ENCODE results near the gene GAL3ST1. TPM values are rescaled to one million over a fixed set of nuclear protein-coding genes. Genes with fewer than 3 reads are reported as not detected.

Gene GAL3ST1
- total and polyA plus RNA-seq, 2 of the 8 experiments (the other 6 are each of a cell fraction or from before 2014, with no cell fraction given): 11.0 to 32.5 TPM

DNA sequence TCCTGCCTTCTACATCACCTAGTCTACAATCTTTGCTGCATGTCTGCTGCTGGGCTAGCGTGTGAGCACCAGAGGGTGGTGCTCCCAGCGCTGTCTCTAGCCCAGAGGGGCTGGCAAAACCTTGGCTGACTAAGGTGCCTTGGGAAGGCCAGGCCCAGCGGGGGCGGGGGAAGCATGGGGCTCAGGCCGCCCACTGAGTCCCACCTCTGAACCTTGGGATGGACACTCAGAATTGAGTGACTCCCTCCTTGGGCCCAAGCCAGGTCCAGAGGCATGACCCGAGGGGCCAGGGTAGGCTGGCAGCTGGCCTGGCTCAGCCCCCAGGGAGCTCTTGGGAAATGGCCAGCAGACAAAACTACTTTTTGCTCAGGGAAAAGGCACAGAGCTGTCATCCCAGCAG lies 7.6 kb upstream of the GAL3ST1 start (continued):
- TF ChIP-seq CTCF (IDR thresholded peaks at IDR 0.05; ENCODE audit: control extremely low read depth in 1 of 3, insufficient read depth in 1 of 3, low read depth in 1 of 3, low read length in 3 of 3) (no peak), JUND (IDR thresholded peaks at IDR 0.05; ENCODE audit: low read length) (no peak), CBX5 (IDR thresholded peaks at IDR 0.05; ENCODE audit: low read depth, low read length) (no peak), SP1 (IDR thresholded peaks at IDR 0.05; ENCODE audit: low read depth, low read length) (no peak)
- TF ChIP-seq, protein P1, sequence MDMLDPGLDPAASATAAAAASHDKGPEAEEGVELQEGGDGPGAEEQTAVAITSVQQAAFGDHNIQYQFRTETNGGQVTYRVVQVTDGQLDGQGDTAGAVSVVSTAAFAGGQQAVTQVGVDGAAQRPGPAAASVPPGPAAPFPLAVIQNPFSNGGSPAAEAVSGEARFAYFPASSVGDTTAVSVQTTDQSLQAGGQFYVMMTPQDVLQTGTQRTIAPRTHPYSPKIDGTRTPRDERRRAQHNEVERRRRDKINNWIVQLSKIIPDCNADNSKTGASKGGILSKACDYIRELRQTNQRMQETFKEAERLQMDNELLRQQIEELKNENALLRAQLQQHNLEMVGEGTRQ (IDR thresholded peaks at IDR 0.05; ENCODE audit: low read length): no peak

All from H1 (cell line).